HG03064 (cell line): ENCODE measurements around the gene ATP2A1.
"Not testable (repeated sequence)": the region's sequence is repeated elsewhere in the genome, so short reads cannot be mapped to it uniquely, and the experiment has no call there.

ENCODE experiments used
- ATAC-seq: cut with Tn5 transposase; IDR thresholded peaks from one replicate; pipeline ENCODE4 v1.9.1; 2021; ENCODE audit warnings: low read depth; ENCODE audit not compliant: unreplicated experiment

ATP2A1 gene

GRCh38 chr16:28858421-28858820, 19.9 kb upstream of the ATP2A1 start:
- ATAC-seq: no peak

- ATAC-seq: no peak
Observed at GRCh38 chr16:28859326-28859725, 19.0 kb upstream of the ATP2A1 start.

GRCh38 chr16:28863929-28864793, 14.1 kb upstream of the ATP2A1 start:
- no peak for ATAC-seq

- no peak for ATAC-seq
Observed at GRCh38 chr16:28865001-28865688, 13.1 kb upstream of the ATP2A1 start.

- no peak for ATAC-seq
Observed at GRCh38 chr16:28865722-28866453, 12.4 kb upstream of the ATP2A1 start.

GRCh38 chr16:28866454-28866804, 11.9 kb upstream of the ATP2A1 start:
- ATAC-seq: no peak

- ATAC-seq: no peak
Observed at GRCh38 chr16:28867241-28867640, 11.0 kb upstream of the ATP2A1 start.

GRCh38 chr16:28867646-28868045, 10.6 kb upstream of the ATP2A1 start:
- not testable (repeated sequence) for ATAC-seq

- ATAC-seq: no peak
Observed at GRCh38 chr16:28869201-28869600, 9.1 kb upstream of the ATP2A1 start.

- ATAC-seq: no peak
Observed at GRCh38 chr16:28872952-28873351, 5.3 kb upstream of the ATP2A1 start.

- ATAC-seq: no peak
Observed at GRCh38 chr16:28873543-28874201, 4.6 kb upstream of the ATP2A1 start.

- no peak for ATAC-seq
Observed at GRCh38 chr16:28874406-28874805, 3.9 kb upstream of the ATP2A1 start.

- ATAC-seq: no peak
Observed at GRCh38 chr16:28875134-28876018, 2.9 kb upstream of the ATP2A1 start.

GRCh38 chr16:28876019-28876659, 2.1 kb upstream of the ATP2A1 start:
- no peak for ATAC-seq

GRCh38 chr16:28876973-28877654, 1.2 kb upstream of the ATP2A1 start:
- no peak for ATAC-seq

- ATAC-seq: no peak
Observed at GRCh38 chr16:28877655-28878000, 660 bp upstream of the ATP2A1 start.

GRCh38 chr16:28879261-28879840, 1.1 kb downstream of the ATP2A1 start:
- ATAC-seq: no peak

GRCh38 chr16:28879841-28880588, 1.7 kb downstream of the ATP2A1 start:
- no peak for ATAC-seq
